ENCODE data around the gene AEBP1.

DNA sequence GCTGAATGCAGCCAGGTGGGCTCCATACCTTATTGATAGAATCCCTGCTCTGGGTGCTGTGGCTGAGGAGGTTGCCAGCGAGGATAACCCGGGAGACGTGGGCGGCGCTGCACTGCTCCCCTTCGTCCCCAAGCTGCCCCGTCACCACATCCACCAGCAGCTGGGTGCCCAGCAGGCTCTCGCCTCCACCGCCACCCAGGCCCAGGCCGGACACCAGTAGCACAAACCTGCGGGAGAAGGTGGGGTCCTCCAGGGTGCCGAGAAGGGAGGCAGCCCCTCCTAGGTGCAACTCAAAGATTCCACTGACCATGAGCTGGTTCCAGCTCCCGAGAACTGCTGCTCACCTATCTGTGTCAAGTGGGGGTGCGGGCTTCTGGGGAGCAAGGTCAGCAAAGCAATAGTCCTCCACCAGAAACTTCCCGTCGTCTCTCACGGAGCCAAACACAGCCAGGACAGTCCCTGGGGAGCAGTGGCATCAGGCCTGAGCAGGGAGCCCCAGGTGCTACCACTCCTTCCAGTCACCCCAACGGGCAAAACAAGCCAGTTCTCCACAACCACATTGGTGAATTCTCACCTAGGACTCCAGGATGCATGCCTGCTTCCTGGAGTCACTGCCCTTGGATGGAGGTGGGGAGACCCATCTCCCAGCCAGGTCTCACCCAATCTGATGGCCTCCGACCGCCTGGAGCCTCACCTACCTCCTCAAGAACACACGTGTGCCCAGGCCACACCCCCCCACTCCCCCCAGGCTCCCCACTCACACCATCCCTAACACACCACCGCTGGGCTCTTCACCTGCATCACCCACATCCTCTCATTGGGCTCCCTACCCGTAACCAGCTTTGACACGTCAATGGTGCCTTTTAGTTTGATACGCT lies 12.9 kb downstream of the AEBP1 start:
- TF ChIP-seq, protein P1, sequence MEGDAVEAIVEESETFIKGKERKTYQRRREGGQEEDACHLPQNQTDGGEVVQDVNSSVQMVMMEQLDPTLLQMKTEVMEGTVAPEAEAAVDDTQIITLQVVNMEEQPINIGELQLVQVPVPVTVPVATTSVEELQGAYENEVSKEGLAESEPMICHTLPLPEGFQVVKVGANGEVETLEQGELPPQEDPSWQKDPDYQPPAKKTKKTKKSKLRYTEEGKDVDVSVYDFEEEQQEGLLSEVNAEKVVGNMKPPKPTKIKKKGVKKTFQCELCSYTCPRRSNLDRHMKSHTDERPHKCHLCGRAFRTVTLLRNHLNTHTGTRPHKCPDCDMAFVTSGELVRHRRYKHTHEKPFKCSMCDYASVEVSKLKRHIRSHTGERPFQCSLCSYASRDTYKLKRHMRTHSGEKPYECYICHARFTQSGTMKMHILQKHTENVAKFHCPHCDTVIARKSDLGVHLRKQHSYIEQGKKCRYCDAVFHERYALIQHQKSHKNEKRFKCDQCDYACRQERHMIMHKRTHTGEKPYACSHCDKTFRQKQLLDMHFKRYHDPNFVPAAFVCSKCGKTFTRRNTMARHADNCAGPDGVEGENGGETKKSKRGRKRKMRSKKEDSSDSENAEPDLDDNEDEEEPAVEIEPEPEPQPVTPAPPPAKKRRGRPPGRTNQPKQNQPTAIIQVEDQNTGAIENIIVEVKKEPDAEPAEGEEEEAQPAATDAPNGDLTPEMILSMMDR (IDR thresholded peaks at IDR 0.05), result no peak
- TF ChIP-seq EP300 (IDR thresholded peaks at IDR 0.05; ENCODE audit: low read depth), result no peak
- TF ChIP-seq POLR2A (IDR thresholded peaks at IDR 0.05), result no peak
- no peak for TF ChIP-seq POLR2AphosphoS5 (IDR thresholded peaks at IDR 0.05)
